ENCODE data around the gene HBZ. TPM values are rescaled to one million over a fixed set of nuclear protein-coding genes. Genes with fewer than 3 reads are reported as not detected.
A peak's percentile ranks its signal among the peaks of the same experiment; 100 is the strongest.
"Not testable (repeated sequence)": the region's sequence is repeated elsewhere in the genome, so short reads cannot be mapped to it uniquely, and the experiment has no call there.

The HBZ gene
- total RNA-seq, 3 donors from 2014 or later: not detected

- Histone ChIP-seq H3K27me3 (peaks cover 22 to 60% of the 10 kb centered on the region in 2 donors), H3K27ac (no peak overlapping the region), H3K4me3 (peak overlapping the region in 1 of 3 donors; percentile 64), H3K4me1 (peaks cover 6 to 8% of the 10 kb centered on the region in 2 donors), H3K9me3 (no peaks in the 10 kb centered on the region), H3K36me3 (no peaks in the 10 kb centered on the region)
- intact Hi-C loops (cut with DNase I; ENCODE audit: low total_unique reads): no loop called here
- no peak for DNase-seq (ENCODE audit: low spot score in 2 of 2)
- no peak for TF ChIP-seq POLR2A (IDR thresholded peaks at IDR 0.05)
- TF ChIP-seq CTCF (IDR thresholded peaks at IDR 0.05): no peak
- no peak for TF ChIP-seq POLR2AphosphoS5 (IDR thresholded peaks at IDR 0.05)
These were observed 14.1 kb downstream of the HBZ start for GRCh38 chr16:166375-167121.

DNA sequence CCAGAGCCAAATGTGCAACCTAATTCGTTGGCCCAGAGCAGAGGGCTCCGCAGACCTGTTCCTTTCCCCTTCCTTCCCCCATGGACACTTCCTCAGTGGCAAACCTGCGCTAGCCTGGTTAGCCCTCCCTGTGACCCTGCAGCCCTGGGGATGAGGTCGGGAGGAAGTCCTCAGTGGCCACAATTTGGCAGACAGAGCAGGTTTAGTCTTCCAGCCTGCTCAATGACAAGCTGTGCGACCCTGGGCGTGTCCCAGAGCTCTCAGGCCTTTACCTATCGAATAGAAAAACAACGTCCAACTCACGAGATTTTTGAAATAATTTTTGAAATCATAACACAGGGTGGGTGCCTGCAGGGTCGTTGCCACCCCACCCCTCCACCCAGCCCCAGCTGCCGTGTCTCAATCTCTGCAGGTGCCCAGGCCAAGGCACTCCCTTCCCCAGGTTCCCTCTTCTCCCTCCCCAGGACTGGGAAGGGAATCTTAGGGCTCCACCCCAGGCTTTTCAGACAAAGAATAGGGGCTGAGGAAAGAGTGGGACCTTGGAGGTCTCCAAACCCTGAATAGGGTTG is 14.8 kb downstream of the HBZ start:
- intact Hi-C loops (cut with DNase I; ENCODE audit: low total_unique reads): no loop called here
- H3K27me3 ChIP-seq: peaks cover 22 to 63% of the 10 kb centered on the region in 2 donors
- DNase-seq (ENCODE audit: low spot score in 2 of 2): no peak
- H3K4me1 ChIP-seq: peaks cover 6 to 8% of the 10 kb centered on the region in 2 donors
- H3K36me3 ChIP-seq: no peaks in the 10 kb centered on the region
- no peaks in the 10 kb centered on the region for H3K9me3 ChIP-seq
- no peak overlapping the region for H3K27ac ChIP-seq
- TF ChIP-seq POLR2AphosphoS5 (IDR thresholded peaks at IDR 0.05) (no peak), POLR2A (IDR thresholded peaks at IDR 0.05) (no peak), CTCF (IDR thresholded peaks at IDR 0.05) (no peak)
- no peak overlapping the region for H3K4me3 ChIP-seq

GRCh38 chr16:168424-168823 is 16.0 kb downstream of the HBZ start:
- Histone ChIP-seq H3K4me3 (no peak overlapping the region), H3K27ac (no peak overlapping the region), H3K36me3 (no peaks in the 10 kb centered on the region), H3K4me1 (peaks cover 6 to 8% of the 10 kb centered on the region in 2 donors), H3K9me3 (no peaks in the 10 kb centered on the region), H3K27me3 (peaks cover 22 to 66% of the 10 kb centered on the region in 2 donors)
- intact Hi-C loops (cut with DNase I; ENCODE audit: low total_unique reads): no loop called here
- TF ChIP-seq POLR2A (IDR thresholded peaks at IDR 0.05): no peak
- no peak for TF ChIP-seq POLR2AphosphoS5 (IDR thresholded peaks at IDR 0.05)
- no peak for TF ChIP-seq CTCF (IDR thresholded peaks at IDR 0.05)
- DNase-seq (ENCODE audit: low spot score in 2 of 2): no peak

- Histone ChIP-seq H3K9me3 (no peaks in the 10 kb centered on the region), H3K4me3 (no peak overlapping the region), H3K4me1 (peaks cover 6 to 8% of the 10 kb centered on the region in 2 donors), H3K27ac (no peak overlapping the region), H3K27me3 (peaks cover 22 to 68% of the 10 kb centered on the region in 2 donors), H3K36me3 (no peaks in the 10 kb centered on the region)
- TF ChIP-seq POLR2AphosphoS5 (IDR thresholded peaks at IDR 0.05): no peak
- TF ChIP-seq POLR2A (IDR thresholded peaks at IDR 0.05): no peak
- no peak for TF ChIP-seq CTCF (IDR thresholded peaks at IDR 0.05)
- no peak for DNase-seq (ENCODE audit: low spot score in 2 of 2)
- intact Hi-C loops (cut with DNase I; ENCODE audit: low total_unique reads): no loop called here
These were observed 16.6 kb downstream of the HBZ start for GRCh38 chr16:169014-169413.

DNA sequence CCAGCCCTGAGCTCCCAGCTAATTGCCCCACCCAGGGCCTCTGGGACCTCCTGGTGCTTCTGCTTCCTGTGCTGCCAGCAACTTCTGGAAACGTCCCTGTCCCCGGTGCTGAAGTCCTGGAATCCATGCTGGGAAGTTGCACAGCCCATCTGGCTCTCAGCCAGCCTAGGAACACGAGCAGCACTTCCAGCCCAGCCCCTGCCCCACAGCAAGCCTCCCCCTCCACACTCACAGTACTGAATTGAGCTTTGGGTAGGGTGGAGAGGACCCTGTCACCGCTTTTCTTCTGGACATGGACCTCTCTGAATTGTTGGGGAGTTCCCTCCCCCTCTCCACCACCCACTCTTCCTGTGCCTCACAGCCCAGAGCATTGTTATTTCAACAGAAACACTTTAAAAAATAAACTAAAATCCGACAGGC is 17.7 kb downstream of the HBZ start:
- H3K4me3 ChIP-seq; DNase-seq (ENCODE audit: low spot score in 2 of 2); intact Hi-C loops (cut with DNase I; ENCODE audit: low total_unique reads); H3K4me1 ChIP-seq; H3K36me3 ChIP-seq; H3K27ac ChIP-seq; H3K9me3 ChIP-seq: not testable (repeated sequence)
- peaks cover 22 to 74% of the 10 kb centered on the region in 2 donors for H3K27me3 ChIP-seq

Measured in breast epithelium (tissue), 4 donors.